ENCODE data around the gene EVI5.
A peak's percentile ranks its signal among the peaks of the same experiment; 100 is the strongest.

The EVI5 gene

DNA sequence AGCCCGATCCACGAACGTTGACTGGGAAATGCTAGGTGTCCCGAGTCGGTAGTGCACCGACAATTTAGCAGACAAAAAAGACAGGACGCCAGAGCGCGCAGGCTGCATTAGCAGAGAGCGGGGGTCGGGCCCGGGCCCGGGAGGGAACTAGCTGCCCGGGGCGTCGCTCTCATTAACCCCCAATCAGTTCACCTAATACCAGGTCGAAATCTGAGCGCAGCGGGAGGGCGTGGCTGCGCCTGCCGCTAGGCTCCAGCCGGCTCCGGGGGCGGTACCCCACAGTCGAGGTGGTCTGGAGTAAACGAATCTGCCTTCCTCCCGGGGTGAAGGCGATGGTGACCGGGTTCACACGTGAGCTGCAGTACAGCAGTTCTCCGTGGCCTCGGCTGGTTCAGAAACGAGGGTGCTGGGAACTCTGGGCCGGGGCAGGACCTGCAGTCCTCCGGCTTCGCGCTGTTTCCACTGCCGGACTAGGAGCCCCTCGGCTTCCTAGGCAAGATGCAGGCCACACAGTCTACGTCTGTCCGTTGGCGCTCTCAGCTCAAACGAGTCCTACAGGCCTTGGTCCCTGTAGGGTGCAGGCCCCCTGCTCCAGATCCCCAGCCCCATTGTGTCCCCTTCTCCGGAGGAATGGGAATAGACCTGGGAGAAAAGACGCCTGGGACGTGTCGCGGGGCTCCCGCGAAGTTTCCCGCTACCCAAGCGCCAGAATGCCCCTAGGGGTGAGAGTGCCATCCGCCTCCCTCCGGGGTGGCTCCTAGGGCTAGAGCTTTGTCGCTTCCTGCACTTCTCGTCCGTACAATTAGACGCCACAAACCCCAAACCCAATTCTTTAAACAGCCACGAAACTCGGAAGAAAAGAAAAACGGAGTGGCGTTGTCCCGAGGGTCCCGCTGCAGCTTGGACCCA is 300.2 kb downstream of the EVI5 start:
- 0 to 1% methylated on average over 54 to 60 of the region's 65 CpGs for WGBS, 2 experiments (ENCODE audit: insufficient coverage in 2 of 2)
- Histone ChIP-seq H3K9me3 (ENCODE audit: control insufficient read depth, low read length) (no peaks in the 10 kb centered on the region), H3K27ac (ENCODE audit: low read depth, low read length, severe bottlenecking) (no peak overlapping the region), H3K4me1 (ENCODE audit: control insufficient read depth, insufficient read depth, low read length, poor library complexity, severe bottlenecking) (peaks cover 47% of the 10 kb centered on the region), H3K36me3 (ENCODE audit: control insufficient read depth, insufficient read depth, low read length) (no peaks in the 10 kb centered on the region), H3K4me3 (ENCODE audit: extremely low read depth, insufficient read depth, low read length, poor library complexity, severe bottlenecking) (peak overlapping the region; percentile 42)

DNA sequence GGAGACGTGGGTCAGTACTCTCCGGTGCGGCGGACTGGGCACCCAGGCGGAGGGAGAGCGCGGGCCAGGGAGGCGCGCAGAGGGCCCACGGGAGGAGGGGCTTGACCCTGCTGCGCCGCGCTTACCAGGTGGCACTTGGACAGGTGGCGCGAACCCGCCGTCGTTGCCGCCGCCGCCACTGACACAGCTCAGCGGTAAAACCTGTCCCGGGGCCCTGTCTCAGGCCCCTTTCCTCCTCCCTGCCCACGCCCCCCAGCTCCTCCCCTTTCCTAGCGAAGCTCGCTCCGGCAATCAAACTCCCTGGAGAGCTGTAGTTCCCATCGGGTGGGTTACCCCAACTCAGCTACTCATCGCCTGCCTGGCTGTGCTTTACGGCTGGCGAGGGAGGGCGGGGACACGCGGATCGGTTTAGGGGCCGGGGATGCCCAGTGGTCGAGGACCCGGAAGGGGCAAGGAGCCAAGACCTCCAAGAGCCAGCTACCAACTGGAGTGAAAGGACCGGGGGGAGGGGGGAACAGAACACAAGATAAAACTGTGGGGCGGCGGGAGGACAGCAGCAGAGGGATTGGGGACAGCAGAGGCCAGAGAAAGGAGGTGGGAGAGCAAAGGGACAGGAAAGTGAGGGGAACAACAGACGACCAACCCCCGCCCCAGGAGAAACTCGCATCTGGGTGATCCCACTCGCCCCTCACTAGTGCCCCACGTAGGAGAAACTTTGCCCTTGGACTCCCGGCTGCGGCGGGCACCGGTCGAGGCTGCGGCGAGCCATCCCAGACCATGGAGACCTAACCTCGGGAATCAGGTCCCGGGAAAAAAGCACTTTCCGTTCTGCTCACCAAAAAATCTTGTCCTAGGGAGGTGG is 301.1 kb downstream of the EVI5 start:
- whole genome bisulfite sequencing, 2 experiments (ENCODE audit: insufficient coverage in 2 of 2): 1% methylated on average over 44 to 45 of the region's 56 CpGs
- Histone ChIP-seq H3K4me3 (ENCODE audit: extremely low read depth, insufficient read depth, low read length, poor library complexity, severe bottlenecking) (peak overlapping the region; percentile 42), H3K27ac (ENCODE audit: low read depth, low read length, severe bottlenecking) (no peak overlapping the region), H3K4me1 (ENCODE audit: control insufficient read depth, insufficient read depth, low read length, poor library complexity, severe bottlenecking) (peaks cover 47% of the 10 kb centered on the region), H3K9me3 (ENCODE audit: control insufficient read depth, low read length) (no peaks in the 10 kb centered on the region), H3K36me3 (ENCODE audit: control insufficient read depth, insufficient read depth, low read length) (peaks cover 2% of the 10 kb centered on the region)

DNA sequence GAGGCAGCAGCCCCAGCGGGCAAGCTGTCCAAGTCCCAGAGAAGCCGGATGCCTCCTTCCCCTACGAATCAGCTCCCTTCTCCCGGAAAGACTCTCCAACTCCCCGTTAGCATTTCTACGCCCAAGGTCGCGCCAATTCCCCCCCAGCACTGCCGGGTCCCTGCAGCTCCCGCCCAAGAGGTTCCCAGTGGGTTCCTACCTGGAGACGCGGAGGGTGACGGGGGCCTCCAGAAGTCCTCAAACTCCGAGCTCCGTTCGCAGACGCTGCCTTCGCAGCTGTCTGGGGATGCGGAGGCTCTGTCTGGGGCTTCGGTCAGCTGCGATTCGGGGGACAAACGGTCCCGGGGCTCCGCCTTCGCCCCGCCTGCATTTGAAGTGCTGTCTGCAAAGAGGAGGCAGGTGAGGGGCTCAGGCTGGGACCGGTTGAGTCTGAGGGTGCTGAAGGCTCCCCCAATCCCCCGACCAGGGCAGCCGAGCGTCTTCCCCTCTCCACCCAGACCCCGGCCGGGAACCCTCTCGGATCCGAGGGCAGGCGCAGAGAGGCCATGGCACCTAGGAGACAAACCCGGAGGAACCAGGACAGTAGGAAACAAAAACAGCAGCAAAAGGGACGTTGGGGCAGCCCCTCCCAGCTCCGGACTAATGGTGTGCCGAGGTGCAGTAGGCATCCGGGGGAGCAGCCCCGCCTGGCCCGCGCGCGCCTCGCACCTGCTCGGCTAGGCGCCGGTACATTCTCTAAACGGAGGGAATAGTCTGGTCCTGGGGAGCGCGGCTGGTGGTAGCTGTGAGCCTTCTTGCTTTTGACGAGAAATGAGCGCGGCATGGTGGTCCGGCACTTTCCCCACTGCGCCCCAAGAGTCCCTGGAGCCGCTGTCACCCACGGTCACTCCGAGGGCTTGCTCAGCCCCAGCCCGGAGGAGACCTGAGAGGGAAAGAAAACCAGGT is 302.0 kb downstream of the EVI5 start:
- Histone ChIP-seq H3K36me3 (ENCODE audit: control insufficient read depth, insufficient read depth, low read length) (peaks cover 2% of the 10 kb centered on the region), H3K27ac (ENCODE audit: low read depth, low read length, severe bottlenecking) (no peak overlapping the region), H3K9me3 (ENCODE audit: control insufficient read depth, low read length) (no peaks in the 10 kb centered on the region), H3K4me3 (ENCODE audit: extremely low read depth, insufficient read depth, low read length, poor library complexity, severe bottlenecking) (peak overlapping the region; percentile 42), H3K4me1 (ENCODE audit: control insufficient read depth, insufficient read depth, low read length, poor library complexity, severe bottlenecking) (peaks cover 47% of the 10 kb centered on the region)
- 1 to 2% methylated on average over 49 to 52 of the region's 62 CpGs for whole genome bisulfite sequencing, 2 experiments (ENCODE audit: insufficient coverage in 2 of 2)

DNA sequence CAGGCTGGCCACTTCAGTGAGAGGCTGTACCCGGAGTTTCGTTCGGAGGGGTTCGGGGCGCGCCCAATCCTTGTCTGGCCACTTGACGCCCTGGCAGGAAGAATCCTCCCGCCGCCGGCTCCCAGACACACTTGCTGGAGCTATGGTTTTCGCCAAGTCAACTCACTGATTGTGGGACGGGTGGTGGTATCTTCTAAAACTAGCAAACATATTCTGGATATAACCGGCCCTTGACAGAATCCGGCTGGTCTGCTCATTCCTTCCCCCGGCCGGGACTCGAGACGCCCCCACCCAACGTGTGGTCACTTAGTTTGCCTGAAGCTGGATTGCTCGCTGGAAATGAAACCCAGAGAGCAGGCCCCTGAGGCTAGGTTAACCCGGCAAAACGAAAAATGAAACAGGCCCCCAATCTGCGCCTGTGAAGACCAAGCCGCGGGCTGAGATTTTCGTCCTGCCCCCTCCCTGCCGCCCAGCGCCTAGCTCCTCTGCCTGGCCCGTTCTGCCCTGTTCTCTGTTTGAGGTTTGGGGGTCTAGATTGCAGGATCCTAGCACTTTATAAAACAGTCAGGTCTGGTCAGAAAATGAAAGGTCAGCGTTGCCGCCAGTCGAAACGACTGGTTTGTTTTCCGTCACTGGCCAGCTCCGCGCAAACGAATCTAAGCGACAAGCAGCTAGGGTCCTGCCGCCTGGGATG is 302.8 kb downstream of the EVI5 start:
- 4% methylated on average over 32 to 34 of the region's 39 CpGs for WGBS, 2 experiments (ENCODE audit: insufficient coverage in 2 of 2)
- H3K4me3 ChIP-seq (ENCODE audit: extremely low read depth, insufficient read depth, low read length, poor library complexity, severe bottlenecking): peak overlapping the region; percentile 42

DNA sequence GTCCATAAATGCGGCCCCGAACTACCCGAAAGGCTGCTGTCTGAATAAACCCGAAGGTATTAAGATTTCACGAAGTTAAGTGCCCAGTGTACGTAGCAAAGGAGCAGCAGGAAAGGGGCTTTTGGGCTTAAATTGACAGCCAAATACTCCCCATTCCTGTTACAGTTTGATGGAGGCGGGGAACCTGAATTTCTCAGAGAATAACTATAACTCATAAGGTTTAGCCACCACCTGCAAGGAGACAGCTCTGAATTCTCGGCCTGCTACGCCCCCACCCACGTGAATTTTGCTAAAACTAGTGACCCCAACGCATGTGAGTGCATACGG is 303.3 kb downstream of the EVI5 start:
- H3K4me3 ChIP-seq (ENCODE audit: extremely low read depth, insufficient read depth, low read length, poor library complexity, severe bottlenecking): peak overlapping the region; percentile 42
- no peak overlapping the region for H3K27ac ChIP-seq (ENCODE audit: low read depth, low read length, severe bottlenecking)
- 5 to 8% methylated on average over 6 of the region's 12 CpGs for WGBS, 2 experiments (ENCODE audit: insufficient coverage in 2 of 2)
- H3K4me1 ChIP-seq (ENCODE audit: control insufficient read depth, insufficient read depth, low read length, poor library complexity, severe bottlenecking): peaks cover 42% of the 10 kb centered on the region
- H3K9me3 ChIP-seq (ENCODE audit: control insufficient read depth, low read length): no peaks in the 10 kb centered on the region
- H3K36me3 ChIP-seq (ENCODE audit: control insufficient read depth, insufficient read depth, low read length): peaks cover 2% of the 10 kb centered on the region

More for the DNA sequence above, 302.8 kb downstream of the EVI5 start:
- H3K27ac ChIP-seq (ENCODE audit: low read depth, low read length, severe bottlenecking): no peak overlapping the region
- no peaks in the 10 kb centered on the region for H3K9me3 ChIP-seq (ENCODE audit: control insufficient read depth, low read length)
- H3K4me1 ChIP-seq (ENCODE audit: control insufficient read depth, insufficient read depth, low read length, poor library complexity, severe bottlenecking): peaks cover 47% of the 10 kb centered on the region
- H3K36me3 ChIP-seq (ENCODE audit: control insufficient read depth, insufficient read depth, low read length): peaks cover 2% of the 10 kb centered on the region

DNA sequence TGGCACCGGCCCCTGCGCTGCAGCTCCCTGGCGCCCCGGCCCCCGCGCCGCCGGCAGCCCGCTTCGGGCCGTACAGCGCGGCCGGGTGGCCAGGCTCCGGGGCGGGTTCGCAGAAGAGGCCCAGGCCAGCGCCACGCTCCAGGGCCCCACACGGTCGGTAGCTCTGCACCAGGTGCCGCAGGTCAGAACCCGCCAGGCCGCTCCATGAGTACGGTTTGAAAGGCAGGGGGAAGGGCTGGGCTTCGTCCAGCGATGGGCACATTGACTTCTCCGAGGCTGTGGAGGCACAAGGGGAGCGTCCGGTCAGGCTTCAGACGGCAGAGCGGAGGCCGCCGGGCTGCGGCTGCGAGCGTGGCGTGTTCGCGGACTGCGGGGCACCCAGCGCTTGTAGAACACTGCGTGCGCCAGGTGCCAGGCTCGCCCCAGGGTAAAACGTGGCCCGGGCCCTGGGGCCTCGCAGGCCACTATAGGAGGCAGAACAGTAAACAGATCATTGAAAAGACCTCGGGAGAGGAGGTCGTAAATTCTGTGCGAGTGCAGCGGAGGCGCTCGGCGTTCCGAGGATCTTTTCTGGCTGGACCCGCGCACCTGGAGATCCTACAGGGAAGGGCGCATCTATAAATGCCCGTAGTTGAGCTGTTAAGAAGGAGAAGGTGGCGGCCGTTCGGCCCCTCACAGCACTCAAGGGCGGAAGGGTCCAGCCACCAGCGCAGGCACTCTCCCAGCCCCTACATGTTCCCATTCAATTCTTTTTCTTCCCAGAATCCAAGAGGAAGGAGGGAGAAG is 303.9 kb downstream of the EVI5 start:
- Histone ChIP-seq H3K4me1 (ENCODE audit: control insufficient read depth, insufficient read depth, low read length, poor library complexity, severe bottlenecking) (peaks cover 41% of the 10 kb centered on the region), H3K9me3 (ENCODE audit: control insufficient read depth, low read length) (no peaks in the 10 kb centered on the region), H3K4me3 (ENCODE audit: extremely low read depth, insufficient read depth, low read length, poor library complexity, severe bottlenecking) (peak overlapping the region; percentile 14), H3K27ac (ENCODE audit: low read depth, low read length, severe bottlenecking) (no peak overlapping the region), H3K36me3 (ENCODE audit: control insufficient read depth, insufficient read depth, low read length) (peaks cover 2% of the 10 kb centered on the region)
- WGBS, 2 experiments (ENCODE audit: insufficient coverage in 2 of 2): 4 to 5% methylated on average over 52 to 62 of the region's 65 CpGs

DNA sequence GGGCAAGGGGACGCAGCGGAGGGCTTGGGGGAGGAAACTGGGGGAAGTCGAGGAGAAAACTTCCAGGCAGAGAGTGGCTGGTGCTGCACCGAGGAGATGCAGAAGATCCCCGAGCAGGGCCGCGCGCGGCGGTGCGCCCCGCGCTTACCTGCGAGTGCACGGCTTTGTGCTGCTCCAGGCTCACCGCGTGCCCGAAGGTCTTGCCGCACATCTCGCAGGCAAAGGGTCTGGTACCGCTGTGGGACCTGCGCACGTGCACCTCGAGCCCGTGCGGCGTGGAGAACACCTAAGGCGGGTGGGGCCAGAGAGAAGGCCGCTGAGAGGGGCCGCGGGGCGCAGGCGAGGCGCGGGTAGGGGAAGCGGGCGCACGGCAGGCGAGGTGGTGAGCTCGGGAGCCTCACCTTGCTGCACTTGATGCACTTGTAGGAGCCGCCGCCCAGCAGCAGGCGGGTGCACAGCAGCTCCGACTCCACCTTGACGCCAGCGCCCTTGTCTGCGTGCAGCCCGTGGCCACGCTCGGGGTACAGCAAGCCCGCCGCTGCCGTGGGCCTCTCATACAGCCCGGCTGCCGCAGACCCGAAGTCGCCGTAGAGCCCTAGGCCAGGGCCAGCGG is 304.6 kb downstream of the EVI5 start:
- 11 to 15% methylated on average over 47 to 53 of the region's 59 CpGs for WGBS, 2 experiments (ENCODE audit: insufficient coverage in 2 of 2)
- Histone ChIP-seq H3K9me3 (ENCODE audit: control insufficient read depth, low read length) (no peaks in the 10 kb centered on the region), H3K4me1 (ENCODE audit: control insufficient read depth, insufficient read depth, low read length, poor library complexity, severe bottlenecking) (peaks cover 41% of the 10 kb centered on the region), H3K27ac (ENCODE audit: low read depth, low read length, severe bottlenecking) (no peak overlapping the region), H3K4me3 (ENCODE audit: extremely low read depth, insufficient read depth, low read length, poor library complexity, severe bottlenecking) (no peak overlapping the region), H3K36me3 (ENCODE audit: control insufficient read depth, insufficient read depth, low read length) (peaks cover 2% of the 10 kb centered on the region)

DNA sequence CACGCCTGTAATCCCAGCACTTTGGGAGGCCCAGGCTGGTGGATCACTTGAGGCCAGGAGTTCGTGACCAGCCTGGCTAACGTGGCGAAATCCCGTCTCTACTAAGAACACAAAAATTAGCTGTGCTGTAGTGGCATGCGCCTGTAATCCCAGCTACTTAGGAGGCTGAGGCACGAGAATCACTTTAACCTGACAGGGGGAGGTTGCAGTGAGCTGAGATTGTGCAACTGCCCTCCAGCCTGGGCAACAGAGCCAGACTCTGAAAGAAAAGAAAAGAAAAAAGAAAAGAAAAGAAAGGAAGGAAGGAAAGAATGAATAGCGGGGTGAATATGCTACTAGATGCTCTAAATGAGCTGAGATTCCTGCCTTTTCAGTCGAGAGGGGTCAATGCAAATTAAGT is 305.3 kb downstream of the EVI5 start:
- no peaks in the 10 kb centered on the region for H3K9me3 ChIP-seq (ENCODE audit: control insufficient read depth, low read length)
- peaks cover 35% of the 10 kb centered on the region for H3K4me1 ChIP-seq (ENCODE audit: control insufficient read depth, insufficient read depth, low read length, poor library complexity, severe bottlenecking)
- WGBS, 2 experiments (ENCODE audit: insufficient coverage in 2 of 2): 75 to 80% methylated on average over 9 of the region's 9 CpGs
- no peak overlapping the region for H3K27ac ChIP-seq (ENCODE audit: low read depth, low read length, severe bottlenecking)
- no peak overlapping the region for H3K4me3 ChIP-seq (ENCODE audit: extremely low read depth, insufficient read depth, low read length, poor library complexity, severe bottlenecking)
- peaks cover 2% of the 10 kb centered on the region for H3K36me3 ChIP-seq (ENCODE audit: control insufficient read depth, insufficient read depth, low read length)

DNA sequence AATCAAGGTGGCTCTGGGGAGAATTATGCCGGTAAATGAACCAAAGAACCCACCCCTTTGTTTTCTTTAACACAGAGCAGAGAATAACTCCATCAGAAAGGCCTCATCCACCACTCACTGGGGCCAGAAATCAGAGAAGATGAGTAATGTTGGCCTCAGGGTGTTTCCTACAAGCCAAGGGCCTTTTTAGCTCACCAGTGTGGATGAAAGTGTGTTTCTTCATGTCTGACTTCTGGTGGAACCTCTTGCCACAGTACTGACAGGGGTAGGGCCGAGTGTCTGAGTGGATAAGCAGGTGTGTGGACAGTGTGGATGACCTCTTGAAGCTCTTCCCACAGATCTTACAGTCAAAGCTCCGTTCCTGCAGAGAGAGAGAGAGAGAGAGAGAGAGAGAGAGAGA is 306.5 kb downstream of the EVI5 start:
- 60% methylated on average over 1 of the region's 3 CpGs; no CpG with 5 or more reads in 1 of the 2 experiments for whole genome bisulfite sequencing, 2 experiments (ENCODE audit: insufficient coverage in 2 of 2)
- no peak overlapping the region for H3K27ac ChIP-seq (ENCODE audit: low read depth, low read length, severe bottlenecking)
- no peak overlapping the region for H3K4me3 ChIP-seq (ENCODE audit: extremely low read depth, insufficient read depth, low read length, poor library complexity, severe bottlenecking)
- H3K9me3 ChIP-seq (ENCODE audit: control insufficient read depth, low read length): no peaks in the 10 kb centered on the region
- peaks cover 2% of the 10 kb centered on the region for H3K36me3 ChIP-seq (ENCODE audit: control insufficient read depth, insufficient read depth, low read length)
- peaks cover 23% of the 10 kb centered on the region for H3K4me1 ChIP-seq (ENCODE audit: control insufficient read depth, insufficient read depth, low read length, poor library complexity, severe bottlenecking)

Data from mesodermal cell (in vitro differentiated cells).